Panc1 (cell line): Measurements from ENCODE around the gene SLCO3A1.

ENCODE experiments used
- POLR2AphosphoS5 ChIP-seq: IDR thresholded peaks from 2 replicates; pipeline ENCODE4 v1.6.1; 2012; ENCODE audit warnings: mild to moderate bottlenecking, low read depth, low read length, moderate library complexity
- TF ChIP-seq, protein P1 (sequence below): fragments of 450-650 bp; IDR thresholded peaks from 2 replicates; pipeline ENCODE4 v1.5.1; 2017; ENCODE audit warnings: mild to moderate bottlenecking
- TF ChIP-seq, protein P2 (sequence below), 2 experiments: IDR thresholded peaks; 2 replicates each; pipeline ENCODE4 v1.6.1; 2011 to 2012; ENCODE audit warnings: low read depth in 2 of 2, control low read depth in 1 of 2, low read length in 1 of 2, mild to moderate bottlenecking in 1 of 2, moderate library complexity in 1 of 2; ENCODE audit not compliant: insufficient read depth in 1 of 2

DNA sequence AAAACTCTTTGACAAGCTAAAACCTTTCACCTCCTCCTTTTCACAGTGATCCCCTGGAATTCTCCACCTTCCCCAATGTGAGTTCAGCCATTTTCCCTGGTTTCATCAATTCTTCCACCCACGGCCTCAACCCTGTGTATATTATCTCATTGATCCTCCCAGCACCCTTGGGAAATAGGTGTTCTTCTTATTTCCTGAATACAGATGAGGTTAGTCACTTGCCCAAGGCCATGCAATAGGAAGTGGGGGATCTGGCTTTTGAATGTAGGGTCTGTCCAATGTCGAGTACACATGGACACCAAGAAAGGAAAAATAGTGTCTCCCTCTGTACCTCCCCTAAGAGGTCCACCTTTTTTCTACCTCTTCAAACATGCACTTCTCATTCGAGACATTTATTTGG lies 277.4 kb downstream of the SLCO3A1 start:
- TF ChIP-seq, protein P1, sequence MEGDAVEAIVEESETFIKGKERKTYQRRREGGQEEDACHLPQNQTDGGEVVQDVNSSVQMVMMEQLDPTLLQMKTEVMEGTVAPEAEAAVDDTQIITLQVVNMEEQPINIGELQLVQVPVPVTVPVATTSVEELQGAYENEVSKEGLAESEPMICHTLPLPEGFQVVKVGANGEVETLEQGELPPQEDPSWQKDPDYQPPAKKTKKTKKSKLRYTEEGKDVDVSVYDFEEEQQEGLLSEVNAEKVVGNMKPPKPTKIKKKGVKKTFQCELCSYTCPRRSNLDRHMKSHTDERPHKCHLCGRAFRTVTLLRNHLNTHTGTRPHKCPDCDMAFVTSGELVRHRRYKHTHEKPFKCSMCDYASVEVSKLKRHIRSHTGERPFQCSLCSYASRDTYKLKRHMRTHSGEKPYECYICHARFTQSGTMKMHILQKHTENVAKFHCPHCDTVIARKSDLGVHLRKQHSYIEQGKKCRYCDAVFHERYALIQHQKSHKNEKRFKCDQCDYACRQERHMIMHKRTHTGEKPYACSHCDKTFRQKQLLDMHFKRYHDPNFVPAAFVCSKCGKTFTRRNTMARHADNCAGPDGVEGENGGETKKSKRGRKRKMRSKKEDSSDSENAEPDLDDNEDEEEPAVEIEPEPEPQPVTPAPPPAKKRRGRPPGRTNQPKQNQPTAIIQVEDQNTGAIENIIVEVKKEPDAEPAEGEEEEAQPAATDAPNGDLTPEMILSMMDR, result no peak
- no peak for TF ChIP-seq POLR2AphosphoS5
- TF ChIP-seq, protein P2, sequence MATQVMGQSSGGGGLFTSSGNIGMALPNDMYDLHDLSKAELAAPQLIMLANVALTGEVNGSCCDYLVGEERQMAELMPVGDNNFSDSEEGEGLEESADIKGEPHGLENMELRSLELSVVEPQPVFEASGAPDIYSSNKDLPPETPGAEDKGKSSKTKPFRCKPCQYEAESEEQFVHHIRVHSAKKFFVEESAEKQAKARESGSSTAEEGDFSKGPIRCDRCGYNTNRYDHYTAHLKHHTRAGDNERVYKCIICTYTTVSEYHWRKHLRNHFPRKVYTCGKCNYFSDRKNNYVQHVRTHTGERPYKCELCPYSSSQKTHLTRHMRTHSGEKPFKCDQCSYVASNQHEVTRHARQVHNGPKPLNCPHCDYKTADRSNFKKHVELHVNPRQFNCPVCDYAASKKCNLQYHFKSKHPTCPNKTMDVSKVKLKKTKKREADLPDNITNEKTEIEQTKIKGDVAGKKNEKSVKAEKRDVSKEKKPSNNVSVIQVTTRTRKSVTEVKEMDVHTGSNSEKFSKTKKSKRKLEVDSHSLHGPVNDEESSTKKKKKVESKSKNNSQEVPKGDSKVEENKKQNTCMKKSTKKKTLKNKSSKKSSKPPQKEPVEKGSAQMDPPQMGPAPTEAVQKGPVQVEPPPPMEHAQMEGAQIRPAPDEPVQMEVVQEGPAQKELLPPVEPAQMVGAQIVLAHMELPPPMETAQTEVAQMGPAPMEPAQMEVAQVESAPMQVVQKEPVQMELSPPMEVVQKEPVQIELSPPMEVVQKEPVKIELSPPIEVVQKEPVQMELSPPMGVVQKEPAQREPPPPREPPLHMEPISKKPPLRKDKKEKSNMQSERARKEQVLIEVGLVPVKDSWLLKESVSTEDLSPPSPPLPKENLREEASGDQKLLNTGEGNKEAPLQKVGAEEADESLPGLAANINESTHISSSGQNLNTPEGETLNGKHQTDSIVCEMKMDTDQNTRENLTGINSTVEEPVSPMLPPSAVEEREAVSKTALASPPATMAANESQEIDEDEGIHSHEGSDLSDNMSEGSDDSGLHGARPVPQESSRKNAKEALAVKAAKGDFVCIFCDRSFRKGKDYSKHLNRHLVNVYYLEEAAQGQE (IDR thresholded peaks at IDR 0.05; ENCODE audit: insufficient read depth in 1 of 2, low read depth in 2 of 2, low read length in 1 of 2), result no peak
